AG04449 (cell line): ENCODE results near the gene SCT.
"Not testable (repeated sequence)": the region's sequence is repeated elsewhere in the genome, so short reads cannot be mapped to it uniquely, and the experiment has no call there.

ENCODE experiments used
- CTCF ChIA-PET: fragments of 350-600 bp; formaldehyde crosslinking; extraction: SDS; loops from one replicate; lab custom pipeline; 2021; ENCODE audit warnings: antibody characterized with exemption; lab: Yijun Ruan, JAX
- POLR2A ChIA-PET: fragments of 400-600, 350-600 bp; formaldehyde crosslinking; extraction: SDS; loops from one replicate; lab custom pipeline; 2020; ENCODE audit warnings: antibody characterized with exemption, inconsistent platforms; lab: Yijun Ruan, JAX
- DNase-seq: peaks from one replicate; pipeline ENCODE4 v3.0.0-alpha.2; 2010; ENCODE audit warnings: low read depth, low spot score
- H3K4me3 ChIP-seq: 2 replicates; pipeline ENCODE4 v1.5.1; 2011; ENCODE audit warnings: low read depth, mild to moderate bottlenecking, control low read depth, low read length
- CTCF ChIP-seq: IDR thresholded peaks from one replicate; pipeline ENCODE4 v1.5.1; 2011; ENCODE audit warnings: mild to moderate bottlenecking, moderate library complexity, low read length, control low read depth, inconsistent platforms; ENCODE audit not compliant: insufficient read depth; ENCODE audit errors: missing control alignments

Gene SCT

GRCh38 chr11:656426-656825 is 29.4 kb upstream of the SCT start:
- CTCF ChIA-PET = interaction anchor here (0.6 to 2.6 kb wide), 3 partner anchors 10 to 138 kb away, joined by 3 to 7 read pairs (median 4); no protein-coding TSS in a partner anchor
- no peak overlapping the region for H3K4me3 ChIP-seq
- POLR2A ChIA-PET = no interaction called here
- no peak for TF ChIP-seq CTCF
- DNase-seq = no peak

DNA sequence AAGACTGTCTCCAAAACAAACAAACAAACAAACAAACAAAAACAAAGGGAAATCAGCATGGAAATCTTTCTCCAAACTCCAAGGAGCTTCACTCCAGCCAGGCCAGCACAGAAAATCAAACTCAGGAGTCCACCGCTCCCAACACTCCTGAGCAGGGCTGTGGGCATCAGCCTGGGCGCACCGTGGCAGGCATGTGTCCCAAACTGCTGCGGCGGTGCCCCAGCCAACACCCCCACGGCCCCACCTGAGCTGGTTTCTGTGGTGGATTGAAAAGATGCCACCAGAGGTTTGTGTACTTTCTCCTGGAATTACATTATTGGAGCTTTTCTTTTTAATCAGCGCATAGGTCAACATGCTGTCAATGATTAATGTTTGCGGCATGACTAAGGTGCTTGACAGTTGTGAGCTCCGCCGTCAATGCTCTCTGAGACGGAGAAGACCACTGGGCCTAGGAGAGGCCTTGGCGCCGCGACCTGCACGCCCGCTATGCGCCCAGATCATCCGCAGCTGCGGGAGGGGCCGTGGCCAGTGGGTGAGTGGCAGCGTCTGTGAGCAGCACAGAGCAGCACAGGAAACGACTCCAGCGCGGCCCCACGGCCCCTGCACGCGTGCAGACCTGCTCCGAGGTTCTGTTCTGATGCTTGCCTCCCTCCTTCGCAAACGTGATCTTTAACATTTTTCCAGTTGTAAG is 28.2 kb upstream of the SCT start:
- POLR2A ChIA-PET = no interaction called here
- CTCF ChIA-PET = interaction anchor here (0.7 to 2.6 kb wide), 5 partner anchors 8 to 93 kb away, joined by 3 to 7 read pairs (median 3); no protein-coding TSS in a partner anchor
- no peak for TF ChIP-seq CTCF
- no peak for DNase-seq
- H3K4me3 ChIP-seq = no peak overlapping the region

- POLR2A ChIA-PET, DNase-seq, H3K4me3 ChIP-seq: not testable (repeated sequence)
- CTCF ChIA-PET = interaction anchor here (1.1 kb wide), 1 partner anchor 15 kb away, joined by 3 read pairs; no protein-coding TSS in a partner anchor
Observed at GRCh38 chr11:654444-654843, 27.5 kb upstream of the SCT start.

GRCh38 chr11:653837-654236 is 26.9 kb upstream of the SCT start:
- CTCF ChIA-PET = no interaction called here

DNA sequence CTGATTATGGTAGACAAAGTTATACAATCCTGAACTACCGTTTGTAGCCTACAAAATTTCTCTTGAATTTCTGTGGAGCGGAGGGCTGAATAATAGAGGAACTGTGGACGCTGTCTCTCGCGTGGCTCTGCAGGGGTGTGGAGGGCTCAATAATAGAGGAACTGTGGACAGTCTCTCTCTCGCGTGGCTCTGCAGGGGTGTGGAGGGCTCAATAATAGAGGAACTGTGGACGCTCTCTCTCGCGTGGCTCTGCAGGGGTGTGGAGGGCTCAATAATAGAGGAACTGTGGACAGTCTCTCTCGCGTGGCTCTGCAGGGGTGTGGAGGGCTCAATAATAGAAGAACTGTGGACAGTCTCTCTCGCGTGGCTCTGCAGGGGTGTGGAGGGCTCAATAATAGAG is 26.2 kb upstream of the SCT start:
- DNase-seq, H3K4me3 ChIP-seq, CTCF ChIA-PET, POLR2A ChIA-PET: not testable (repeated sequence)

More at GRCh38 chr11:653837-654236, 26.9 kb upstream of the SCT start:
- TF ChIP-seq CTCF = no peak
- no peak for DNase-seq
- POLR2A ChIA-PET = no interaction called here
- no peak overlapping the region for H3K4me3 ChIP-seq

DNA sequence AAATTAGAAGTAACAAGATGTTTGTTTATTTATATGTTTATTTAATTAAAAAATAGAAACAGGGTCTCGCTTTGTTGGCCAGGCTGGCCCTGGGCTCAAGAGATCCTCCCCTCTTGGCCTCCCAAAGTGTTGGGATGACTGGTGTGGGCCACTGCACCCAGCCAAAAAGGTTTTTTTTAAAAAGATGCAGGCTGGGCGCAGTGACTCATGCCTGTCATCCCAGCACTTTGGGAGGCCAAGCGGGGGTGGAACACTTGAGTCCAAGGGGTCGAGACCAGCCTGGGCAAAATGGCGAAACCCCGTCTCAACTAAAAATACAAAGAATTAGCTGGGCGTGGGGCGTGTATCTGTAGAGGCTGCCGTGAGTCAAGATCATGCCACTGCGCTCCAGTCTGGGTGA is 23.5 kb upstream of the SCT start:
- DNase-seq = no peak
- no peak overlapping the region for H3K4me3 ChIP-seq
- no peak for TF ChIP-seq CTCF
- ChIA-PET POLR2A (no interaction called here), CTCF (interaction anchor here (0.6 to 0.9 kb wide), 2 partner anchors 11 to 12 kb away, joined by 3 read pairs; no protein-coding TSS in a partner anchor)

DNA sequence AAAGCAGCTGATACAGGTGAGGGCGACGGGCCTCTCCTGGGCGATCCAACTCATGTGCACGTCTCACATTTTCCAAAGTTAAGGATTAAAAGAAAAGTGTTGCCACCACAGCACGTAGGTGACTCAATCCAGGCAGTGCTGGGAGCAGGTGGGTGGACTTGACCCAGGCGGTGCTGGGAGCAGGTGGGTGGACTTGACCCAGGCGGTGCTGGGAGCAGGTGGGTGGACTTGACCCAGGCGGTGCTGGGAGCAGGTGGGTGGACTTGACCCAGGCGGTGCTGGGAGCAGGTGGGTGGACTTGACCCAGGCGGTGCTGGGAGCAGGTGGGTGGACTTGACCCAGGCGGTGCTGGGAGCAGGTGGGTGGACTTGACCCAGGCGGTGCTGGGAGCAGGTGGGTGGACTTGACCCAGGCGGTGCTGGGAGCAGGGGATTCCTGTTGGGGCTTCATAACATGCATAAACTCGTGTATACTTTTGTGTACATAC is 20.7 kb upstream of the SCT start:
- H3K4me3 ChIP-seq, CTCF ChIA-PET, DNase-seq, POLR2A ChIA-PET: not testable (repeated sequence)

DNA sequence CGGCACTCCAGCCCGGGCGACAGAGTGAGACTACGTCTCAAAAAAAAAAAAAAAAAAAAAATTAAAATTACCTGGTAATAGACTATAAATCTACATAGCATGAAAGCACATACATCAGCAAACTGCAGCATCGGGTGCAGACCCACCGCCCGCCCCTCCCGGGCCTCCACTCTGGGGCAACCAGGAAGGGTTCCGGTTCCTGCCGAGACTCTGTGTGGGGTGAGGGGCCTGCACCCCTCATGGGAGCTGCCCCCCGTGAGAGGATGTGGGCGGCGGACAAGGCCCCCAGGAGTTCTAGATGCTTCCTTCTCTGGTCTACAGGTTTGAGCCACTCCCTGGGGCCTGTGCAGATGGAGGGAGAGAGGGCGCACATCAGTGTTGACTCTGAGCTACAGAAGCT is 19.2 kb upstream of the SCT start:
- no peak for TF ChIP-seq CTCF
- CTCF ChIA-PET = interaction anchor here (1.0 to 1.6 kb wide), 3 partner anchors 10 to 15 kb away, joined by 3 to 7 read pairs (median 4); no protein-coding TSS in a partner anchor
- no peak for DNase-seq
- POLR2A ChIA-PET = no interaction called here
- H3K4me3 ChIP-seq = no peak overlapping the region
